ENCODE measurements around the gene CHD9. TPM values are rescaled to one million over a fixed set of nuclear protein-coding genes. Genes with fewer than 3 reads are reported as not detected.
A peak's percentile ranks its signal among the peaks of the same experiment; 100 is the strongest.

CHD9 gene
- total and polyA plus RNA-seq, 4 donors = 6.2 to 46.6 (median 32.5) TPM

DNA sequence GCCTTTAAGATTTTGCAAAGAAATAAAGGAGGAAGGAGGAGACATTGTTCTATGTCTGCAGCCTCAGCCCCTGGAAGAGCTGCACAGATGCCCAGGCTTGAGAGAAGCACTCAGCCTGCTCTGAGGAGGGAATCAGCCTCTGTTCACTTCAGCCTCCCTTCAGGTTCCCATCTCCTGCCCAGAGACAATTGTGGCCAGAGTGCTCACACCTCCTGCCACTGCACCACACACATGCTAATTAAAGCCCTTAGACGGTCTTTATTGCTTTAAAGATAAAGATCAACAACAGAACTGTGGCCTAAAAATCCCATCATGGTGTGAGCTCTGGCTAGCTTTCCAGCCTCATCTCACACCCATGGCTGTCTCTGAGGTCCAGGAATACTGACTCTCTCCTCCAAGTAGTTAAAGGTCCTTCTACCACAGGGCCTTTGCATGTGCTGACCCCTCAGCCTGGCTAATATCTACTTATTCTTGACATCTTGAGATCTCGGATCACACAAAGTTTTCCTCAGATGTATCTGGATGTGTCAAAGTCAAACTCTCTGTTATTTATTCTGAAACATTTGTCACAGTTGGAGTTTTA lies 35.9 kb upstream of the CHD9 start:
- DNase-seq (ENCODE audit: low spot score) = no peak
- H3K9me3 ChIP-seq (ENCODE audit: control insufficient read depth in 4 of 4, low read length in 3 of 4) = no peaks in the 10 kb centered on the region
- no peaks in the 10 kb centered on the region for H3K4me1 ChIP-seq (ENCODE audit: control insufficient read depth in 4 of 4, insufficient read depth in 4 of 4, low read length in 3 of 4)
- no peak overlapping the region for H3K4me3 ChIP-seq (ENCODE audit: low read depth in 1 of 3, low read length in 3 of 3)
- TF ChIP-seq RAD21 (IDR thresholded peaks at IDR 0.05) = no peak
- no peak for TF ChIP-seq NR2F2 (IDR thresholded peaks at IDR 0.05)
- TF ChIP-seq, protein P1, sequence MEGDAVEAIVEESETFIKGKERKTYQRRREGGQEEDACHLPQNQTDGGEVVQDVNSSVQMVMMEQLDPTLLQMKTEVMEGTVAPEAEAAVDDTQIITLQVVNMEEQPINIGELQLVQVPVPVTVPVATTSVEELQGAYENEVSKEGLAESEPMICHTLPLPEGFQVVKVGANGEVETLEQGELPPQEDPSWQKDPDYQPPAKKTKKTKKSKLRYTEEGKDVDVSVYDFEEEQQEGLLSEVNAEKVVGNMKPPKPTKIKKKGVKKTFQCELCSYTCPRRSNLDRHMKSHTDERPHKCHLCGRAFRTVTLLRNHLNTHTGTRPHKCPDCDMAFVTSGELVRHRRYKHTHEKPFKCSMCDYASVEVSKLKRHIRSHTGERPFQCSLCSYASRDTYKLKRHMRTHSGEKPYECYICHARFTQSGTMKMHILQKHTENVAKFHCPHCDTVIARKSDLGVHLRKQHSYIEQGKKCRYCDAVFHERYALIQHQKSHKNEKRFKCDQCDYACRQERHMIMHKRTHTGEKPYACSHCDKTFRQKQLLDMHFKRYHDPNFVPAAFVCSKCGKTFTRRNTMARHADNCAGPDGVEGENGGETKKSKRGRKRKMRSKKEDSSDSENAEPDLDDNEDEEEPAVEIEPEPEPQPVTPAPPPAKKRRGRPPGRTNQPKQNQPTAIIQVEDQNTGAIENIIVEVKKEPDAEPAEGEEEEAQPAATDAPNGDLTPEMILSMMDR (IDR thresholded peaks at IDR 0.05; ENCODE audit: low read depth, low read length, missing input control) = no peak
- no peak for TF ChIP-seq GABPA (IDR thresholded peaks at IDR 0.05 in 1 of 2, conservative IDR thresholded peaks at IDR 0.05 in 1 of 2)
- H3K36me3 ChIP-seq (ENCODE audit: control insufficient read depth in 4 of 4, insufficient read depth in 3 of 4, low read depth in 1 of 4, low read length in 3 of 4) = no peaks in the 10 kb centered on the region
- H3K9ac ChIP-seq (ENCODE audit: low read depth in 1 of 2, low read length in 2 of 2) = no peak overlapping the region
- H3K27ac ChIP-seq (ENCODE audit: low read depth in 1 of 2, low read length in 2 of 2) = no peak overlapping the region
- H3K27me3 ChIP-seq (ENCODE audit: control insufficient read depth in 4 of 4, insufficient read depth in 4 of 4, low read length in 3 of 4) = no peaks in the 10 kb centered on the region
- 84% methylated on average over 2 of the region's 2 CpGs for WGBS

DNA sequence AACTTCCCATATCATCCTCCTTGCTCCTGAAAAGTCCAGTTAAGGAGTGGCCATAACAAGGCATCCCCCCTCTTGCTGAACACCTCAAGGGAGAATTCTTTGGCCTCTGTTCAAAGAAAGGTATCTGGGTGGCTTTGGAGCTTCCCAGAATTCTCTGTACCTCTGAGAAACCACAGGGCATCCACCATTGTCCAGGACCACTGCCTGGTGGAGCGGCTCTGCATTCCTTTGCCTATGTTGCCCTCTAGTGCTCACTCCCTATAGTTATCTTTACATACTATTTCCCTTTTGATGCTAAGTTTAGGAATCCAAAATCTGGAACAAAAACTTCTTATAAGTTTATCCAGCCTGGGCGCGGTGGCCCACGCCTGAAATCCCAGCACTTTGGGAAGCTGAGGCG lies 32.4 kb upstream of the CHD9 start:
- 8% methylated on average over 5 of the region's 5 CpGs for WGBS
- no peak for DNase-seq (ENCODE audit: low spot score)
- Histone ChIP-seq H3K36me3 (ENCODE audit: control insufficient read depth in 4 of 4, insufficient read depth in 3 of 4, low read depth in 1 of 4, low read length in 3 of 4) (no peaks in the 10 kb centered on the region), H3K27me3 (ENCODE audit: control insufficient read depth in 4 of 4, insufficient read depth in 4 of 4, low read length in 3 of 4) (no peaks in the 10 kb centered on the region), H3K27ac (ENCODE audit: low read depth in 1 of 2, low read length in 2 of 2) (no peak overlapping the region), H3K4me3 (ENCODE audit: low read depth in 1 of 3, low read length in 3 of 3) (no peak overlapping the region), H3K9me3 (ENCODE audit: control insufficient read depth in 4 of 4, low read length in 3 of 4) (no peaks in the 10 kb centered on the region), H3K4me1 (ENCODE audit: control insufficient read depth in 4 of 4, insufficient read depth in 4 of 4, low read length in 3 of 4) (no peaks in the 10 kb centered on the region), H3K9ac (ENCODE audit: low read depth in 1 of 2, low read length in 2 of 2) (no peak overlapping the region)
- TF ChIP-seq RAD21 (IDR thresholded peaks at IDR 0.05) (peak; percentile 82 to 87), SP1 (IDR thresholded peaks at IDR 0.05) (no peak), EGR1 (IDR thresholded peaks at IDR 0.05; ENCODE audit: low read depth in 2 of 2) (no peak)
- TF ChIP-seq, protein P1 (IDR thresholded peaks at IDR 0.05; ENCODE audit: low read depth, low read length, missing input control) = peak; percentile 51

DNA sequence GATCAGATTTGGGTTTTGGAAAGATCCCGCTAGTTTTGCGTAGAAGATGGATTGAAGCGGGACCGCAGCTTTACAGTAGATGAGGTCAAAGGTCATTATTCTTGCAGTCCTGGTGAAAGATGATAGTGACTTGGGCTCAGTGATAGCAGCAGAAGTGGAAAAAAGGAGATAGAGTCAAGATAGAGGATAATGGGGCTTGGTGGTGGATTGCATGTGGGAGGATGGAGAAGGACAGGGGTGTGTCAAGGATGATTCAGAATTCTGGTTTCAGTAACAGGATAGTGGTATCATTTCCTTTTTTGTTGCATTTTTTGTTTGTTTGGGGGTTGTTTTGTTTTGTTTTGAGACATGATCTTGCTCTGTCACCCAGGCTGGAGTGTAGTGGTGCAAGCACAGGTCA lies 30.7 kb upstream of the CHD9 start:
- DNase-seq (ENCODE audit: low spot score) = no peak
- no peaks in the 10 kb centered on the region for H3K4me1 ChIP-seq (ENCODE audit: control insufficient read depth in 4 of 4, insufficient read depth in 4 of 4, low read length in 3 of 4)
- 97% methylated on average over 4 of the region's 4 CpGs for WGBS
- TF ChIP-seq, protein P2, sequence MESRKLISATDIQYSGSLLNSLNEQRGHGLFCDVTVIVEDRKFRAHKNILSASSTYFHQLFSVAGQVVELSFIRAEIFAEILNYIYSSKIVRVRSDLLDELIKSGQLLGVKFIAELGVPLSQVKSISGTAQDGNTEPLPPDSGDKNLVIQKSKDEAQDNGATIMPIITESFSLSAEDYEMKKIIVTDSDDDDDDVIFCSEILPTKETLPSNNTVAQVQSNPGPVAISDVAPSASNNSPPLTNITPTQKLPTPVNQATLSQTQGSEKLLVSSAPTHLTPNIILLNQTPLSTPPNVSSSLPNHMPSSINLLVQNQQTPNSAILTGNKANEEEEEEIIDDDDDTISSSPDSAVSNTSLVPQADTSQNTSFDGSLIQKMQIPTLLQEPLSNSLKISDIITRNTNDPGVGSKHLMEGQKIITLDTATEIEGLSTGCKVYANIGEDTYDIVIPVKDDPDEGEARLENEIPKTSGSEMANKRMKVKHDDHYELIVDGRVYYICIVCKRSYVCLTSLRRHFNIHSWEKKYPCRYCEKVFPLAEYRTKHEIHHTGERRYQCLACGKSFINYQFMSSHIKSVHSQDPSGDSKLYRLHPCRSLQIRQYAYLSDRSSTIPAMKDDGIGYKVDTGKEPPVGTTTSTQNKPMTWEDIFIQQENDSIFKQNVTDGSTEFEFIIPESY (IDR thresholded peaks at IDR 0.05) = no peak
- TF ChIP-seq, protein P3, sequence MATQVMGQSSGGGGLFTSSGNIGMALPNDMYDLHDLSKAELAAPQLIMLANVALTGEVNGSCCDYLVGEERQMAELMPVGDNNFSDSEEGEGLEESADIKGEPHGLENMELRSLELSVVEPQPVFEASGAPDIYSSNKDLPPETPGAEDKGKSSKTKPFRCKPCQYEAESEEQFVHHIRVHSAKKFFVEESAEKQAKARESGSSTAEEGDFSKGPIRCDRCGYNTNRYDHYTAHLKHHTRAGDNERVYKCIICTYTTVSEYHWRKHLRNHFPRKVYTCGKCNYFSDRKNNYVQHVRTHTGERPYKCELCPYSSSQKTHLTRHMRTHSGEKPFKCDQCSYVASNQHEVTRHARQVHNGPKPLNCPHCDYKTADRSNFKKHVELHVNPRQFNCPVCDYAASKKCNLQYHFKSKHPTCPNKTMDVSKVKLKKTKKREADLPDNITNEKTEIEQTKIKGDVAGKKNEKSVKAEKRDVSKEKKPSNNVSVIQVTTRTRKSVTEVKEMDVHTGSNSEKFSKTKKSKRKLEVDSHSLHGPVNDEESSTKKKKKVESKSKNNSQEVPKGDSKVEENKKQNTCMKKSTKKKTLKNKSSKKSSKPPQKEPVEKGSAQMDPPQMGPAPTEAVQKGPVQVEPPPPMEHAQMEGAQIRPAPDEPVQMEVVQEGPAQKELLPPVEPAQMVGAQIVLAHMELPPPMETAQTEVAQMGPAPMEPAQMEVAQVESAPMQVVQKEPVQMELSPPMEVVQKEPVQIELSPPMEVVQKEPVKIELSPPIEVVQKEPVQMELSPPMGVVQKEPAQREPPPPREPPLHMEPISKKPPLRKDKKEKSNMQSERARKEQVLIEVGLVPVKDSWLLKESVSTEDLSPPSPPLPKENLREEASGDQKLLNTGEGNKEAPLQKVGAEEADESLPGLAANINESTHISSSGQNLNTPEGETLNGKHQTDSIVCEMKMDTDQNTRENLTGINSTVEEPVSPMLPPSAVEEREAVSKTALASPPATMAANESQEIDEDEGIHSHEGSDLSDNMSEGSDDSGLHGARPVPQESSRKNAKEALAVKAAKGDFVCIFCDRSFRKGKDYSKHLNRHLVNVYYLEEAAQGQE (IDR thresholded peaks at IDR 0.05) = no peak
- no peak for TF ChIP-seq FOXA1 (IDR thresholded peaks at IDR 0.05)
- no peak for TF ChIP-seq JUND (IDR thresholded peaks at IDR 0.05)
- TF ChIP-seq, protein P1 (IDR thresholded peaks at IDR 0.05; ENCODE audit: low read depth, low read length, missing input control) = no peak
- TF ChIP-seq YY1 (IDR thresholded peaks at IDR 0.05) = no peak
- no peak for TF ChIP-seq EGR1 (IDR thresholded peaks at IDR 0.05; ENCODE audit: low read depth in 2 of 2)
- no peak for TF ChIP-seq RXRA (IDR thresholded peaks at IDR 0.05)
- no peak for TF ChIP-seq HNF4G (IDR thresholded peaks at IDR 0.05)
- no peak for TF ChIP-seq NR2F2 (IDR thresholded peaks at IDR 0.05)
- no peak for TF ChIP-seq TAF1 (conservative IDR thresholded peaks at IDR 0.05)
- no peak for TF ChIP-seq HNF4A (conservative IDR thresholded peaks at IDR 0.05)
- no peak for TF ChIP-seq RAD21 (IDR thresholded peaks at IDR 0.05)

More for the DNA sequence above, 30.7 kb upstream of the CHD9 start:
- Histone ChIP-seq H3K27me3 (ENCODE audit: control insufficient read depth in 4 of 4, insufficient read depth in 4 of 4, low read length in 3 of 4) (no peaks in the 10 kb centered on the region), H3K36me3 (ENCODE audit: control insufficient read depth in 4 of 4, insufficient read depth in 3 of 4, low read depth in 1 of 4, low read length in 3 of 4) (no peaks in the 10 kb centered on the region), H3K9ac (ENCODE audit: low read depth in 1 of 2, low read length in 2 of 2) (no peak overlapping the region), H3K27ac (ENCODE audit: low read depth in 1 of 2, low read length in 2 of 2) (no peak overlapping the region), H3K4me3 (ENCODE audit: low read depth in 1 of 3, low read length in 3 of 3) (no peak overlapping the region), H3K9me3 (ENCODE audit: control insufficient read depth in 4 of 4, low read length in 3 of 4) (no peaks in the 10 kb centered on the region)

Data from liver (tissue), 9 donors.